Stimulated activated CD8-positive, alpha-beta memory T cell treated with anti-CD3 and anti-CD28 coated beads, Interleukin-7, amount 100 ng/mL, for 48 hours (primary cell): ENCODE data around the gene DCBLD1.
A peak's percentile ranks its signal among the peaks of the same experiment; 100 is the strongest.
"Not testable (repeated sequence)": the region's sequence is repeated elsewhere in the genome, so short reads cannot be mapped to it uniquely, and the experiment has no call there.

Experiments
- DNase-seq, 2 donors: peaks; one replicate each; pipeline ENCODE4 v3.0.0-alpha.2; 2020; ENCODE audit warnings: low read depth in 1 of 2; ENCODE audit errors: extremely low read depth in 1 of 2

DCBLD1 gene

GRCh38 chr6:117482240-117483003 is at the start of gene DCBLD1:
TSS of gene DCBLD1 (plus strand) at chr6:117482674. CDS start at chr6:117482782, 108 bp downstream.
- DNase-seq: peak; percentile 20 to 33

GRCh38 chr6:117440706-117441525 is 41.6 kb upstream of the DCBLD1 start:
- no peak for DNase-seq

GRCh38 chr6:117441824-117442264 is 40.6 kb upstream of the DCBLD1 start:
- no peak for DNase-seq

GRCh38 chr6:117442313-117442712 is 40.2 kb upstream of the DCBLD1 start:
- not testable (repeated sequence) for DNase-seq

GRCh38 chr6:117444600-117444999 is 37.9 kb upstream of the DCBLD1 start:
- no peak for DNase-seq

- no peak for DNase-seq
These were observed 35.6 kb upstream of the DCBLD1 start for GRCh38 chr6:117446861-117447260.

- DNase-seq: no peak
These were observed 34.5 kb upstream of the DCBLD1 start for GRCh38 chr6:117448011-117448410.

GRCh38 chr6:117448732-117449485 is 33.6 kb upstream of the DCBLD1 start:
- DNase-seq: no peak

- peak in 1 of 2 donors; percentile 27 for DNase-seq
These were observed 32.7 kb upstream of the DCBLD1 start for GRCh38 chr6:117449549-117450439.

GRCh38 chr6:117451671-117452070 is 30.8 kb upstream of the DCBLD1 start:
- DNase-seq: no peak

- DNase-seq: no peak
These were observed 26.2 kb upstream of the DCBLD1 start for GRCh38 chr6:117456250-117456649.

- no peak for DNase-seq
These were observed 25.5 kb upstream of the DCBLD1 start for GRCh38 chr6:117456998-117457397.

GRCh38 chr6:117459204-117459944 is 23.1 kb upstream of the DCBLD1 start:
- DNase-seq: no peak

GRCh38 chr6:117463762-117464665 is 18.5 kb upstream of the DCBLD1 start:
- peak in 1 of 2 donors; percentile 8 for DNase-seq

GRCh38 chr6:117464700-117465099 is 17.8 kb upstream of the DCBLD1 start:
- no peak for DNase-seq

GRCh38 chr6:117465691-117466090 is 16.8 kb upstream of the DCBLD1 start:
- DNase-seq: no peak

- DNase-seq: no peak
These were observed 14.6 kb upstream of the DCBLD1 start for GRCh38 chr6:117467876-117468275.

- DNase-seq: not testable (repeated sequence)
These were observed 13.9 kb upstream of the DCBLD1 start for GRCh38 chr6:117468527-117468926.
